ENCODE measurements around the gene MAN1A1.

MAN1A1 gene

DNA sequence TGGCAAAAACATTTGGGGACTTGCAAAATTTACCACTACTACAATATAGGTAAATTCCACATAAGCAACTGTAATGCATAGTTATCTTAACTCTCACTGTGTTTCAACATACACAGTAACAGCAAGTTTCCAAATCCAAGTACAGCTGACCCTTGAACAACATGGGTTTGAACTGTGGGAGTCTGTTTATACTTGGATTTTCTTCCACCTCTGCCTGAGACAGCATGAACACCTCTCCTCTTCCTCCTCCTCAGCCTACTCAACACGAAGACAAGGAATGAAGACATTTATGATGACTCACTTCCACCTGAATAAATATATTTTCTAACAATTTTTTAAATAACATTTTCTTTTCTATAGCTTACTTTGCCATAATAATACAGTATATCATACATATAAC is 25.6 kb downstream of the MAN1A1 start:
- peaks cover 0 to 3% of the 10 kb centered on the region in 2 donors for H3K36me3 ChIP-seq (ENCODE audit: control insufficient read depth in 1 of 2, insufficient read depth in 2 of 2, low read length in 2 of 2)
- no peaks in the 10 kb centered on the region for H3K9me3 ChIP-seq (ENCODE audit: control insufficient read depth in 1 of 2, low read length in 2 of 2)
- H3K4me1 ChIP-seq (ENCODE audit: control insufficient read depth in 1 of 2, insufficient read depth in 2 of 2, low read length in 2 of 2) = peaks cover 3 to 11% of the 10 kb centered on the region in 2 donors
- no peaks in the 10 kb centered on the region for H3K27me3 ChIP-seq (ENCODE audit: low read depth, low read length)
- no peak overlapping the region for H3K27ac ChIP-seq (ENCODE audit: low read length)
- H3K4me3 ChIP-seq (ENCODE audit: low read depth in 1 of 2, low read length in 2 of 2) = no peak overlapping the region

- H3K9me3 ChIP-seq (ENCODE audit: control insufficient read depth in 1 of 2, low read length in 2 of 2) = no peaks in the 10 kb centered on the region
Observed at GRCh38 chr6:119323478-119323877, 26.1 kb downstream of the MAN1A1 start.

DNA sequence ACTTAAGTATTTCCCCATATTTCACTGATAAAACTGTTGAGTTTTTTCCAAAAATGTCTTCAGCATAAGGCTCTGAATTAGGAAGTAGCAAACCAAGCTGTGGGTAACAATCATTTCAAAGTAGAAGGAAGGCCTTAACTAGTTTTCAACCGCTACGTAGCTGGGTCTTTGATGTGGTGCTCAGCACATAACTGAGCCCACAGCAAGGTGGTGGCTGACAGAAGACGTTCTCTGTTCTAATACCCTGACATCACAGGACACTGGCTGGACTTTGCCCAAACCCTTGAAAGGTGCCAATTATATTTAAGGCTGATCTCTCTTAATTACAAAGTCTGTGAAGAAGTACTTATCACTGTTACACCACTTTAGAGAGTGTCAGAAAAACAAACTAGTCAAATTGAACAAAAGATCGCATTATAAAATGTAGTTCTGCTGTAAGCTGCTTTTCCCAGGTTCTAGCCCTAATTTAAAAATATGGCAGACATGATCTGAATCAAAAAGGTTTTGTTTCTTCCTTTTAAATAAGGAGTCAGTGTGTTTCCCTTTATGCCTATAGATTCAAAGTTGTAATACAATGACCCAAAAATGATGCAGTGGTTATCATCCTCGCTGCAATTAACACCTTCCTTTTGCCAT is 26.7 kb downstream of the MAN1A1 start:
- Histone ChIP-seq H3K4me3 (ENCODE audit: low read depth in 1 of 2, low read length in 2 of 2) (no peak overlapping the region), H3K9me3 (ENCODE audit: control insufficient read depth in 1 of 2, low read length in 2 of 2) (no peaks in the 10 kb centered on the region), H3K27ac (ENCODE audit: low read length) (no peak overlapping the region), H3K27me3 (ENCODE audit: low read depth, low read length) (no peaks in the 10 kb centered on the region), H3K4me1 (ENCODE audit: control insufficient read depth in 1 of 2, insufficient read depth in 2 of 2, low read length in 2 of 2) (peaks cover 0 to 3% of the 10 kb centered on the region in 2 donors), H3K36me3 (ENCODE audit: control insufficient read depth in 1 of 2, insufficient read depth in 2 of 2, low read length in 2 of 2) (peaks cover 0 to 3% of the 10 kb centered on the region in 2 donors)

More at GRCh38 chr6:119323478-119323877, 26.1 kb downstream of the MAN1A1 start:
- Histone ChIP-seq H3K4me1 (ENCODE audit: control insufficient read depth in 1 of 2, insufficient read depth in 2 of 2, low read length in 2 of 2) (peaks cover 3 to 9% of the 10 kb centered on the region in 2 donors), H3K27ac (ENCODE audit: low read length) (no peak overlapping the region), H3K36me3 (ENCODE audit: control insufficient read depth in 1 of 2, insufficient read depth in 2 of 2, low read length in 2 of 2) (peaks cover 0 to 3% of the 10 kb centered on the region in 2 donors), H3K4me3 (ENCODE audit: low read depth in 1 of 2, low read length in 2 of 2) (no peak overlapping the region), H3K27me3 (ENCODE audit: low read depth, low read length) (no peaks in the 10 kb centered on the region)

DNA sequence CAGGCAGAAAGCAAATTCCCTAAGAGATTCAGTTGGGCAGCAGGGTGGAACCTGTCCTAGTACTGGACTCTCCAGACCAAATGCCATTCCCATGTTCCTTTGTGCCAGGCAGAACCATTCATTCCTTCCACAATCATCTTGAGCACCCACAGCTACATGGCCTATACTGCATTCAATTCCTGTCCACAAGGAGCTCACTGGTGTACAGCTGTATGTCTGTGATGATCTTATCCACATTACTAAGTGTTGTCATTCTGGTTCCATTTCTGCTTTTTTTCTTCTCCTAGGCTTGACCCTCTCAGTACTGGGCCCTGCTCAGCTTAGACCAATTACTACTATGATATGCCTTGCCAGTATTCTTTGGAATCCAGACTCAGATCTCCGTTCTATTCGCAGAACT is 27.5 kb downstream of the MAN1A1 start:
- H3K27me3 ChIP-seq (ENCODE audit: low read depth, low read length) = no peaks in the 10 kb centered on the region
- H3K4me1 ChIP-seq (ENCODE audit: control insufficient read depth in 1 of 2, insufficient read depth in 2 of 2, low read length in 2 of 2) = no peaks in the 10 kb centered on the region
- H3K27ac ChIP-seq (ENCODE audit: low read length) = no peak overlapping the region
- no peak overlapping the region for H3K4me3 ChIP-seq (ENCODE audit: low read depth in 1 of 2, low read length in 2 of 2)
- no peaks in the 10 kb centered on the region for H3K9me3 ChIP-seq (ENCODE audit: control insufficient read depth in 1 of 2, low read length in 2 of 2)
- H3K36me3 ChIP-seq (ENCODE audit: control insufficient read depth in 1 of 2, insufficient read depth in 2 of 2, low read length in 2 of 2) = peaks cover 0 to 3% of the 10 kb centered on the region in 2 donors

GRCh38 chr6:119319694-119320093 is 29.9 kb downstream of the MAN1A1 start:
- Histone ChIP-seq H3K4me3 (ENCODE audit: low read depth in 1 of 2, low read length in 2 of 2) (no peak overlapping the region), H3K36me3 (ENCODE audit: control insufficient read depth in 1 of 2, insufficient read depth in 2 of 2, low read length in 2 of 2) (no peaks in the 10 kb centered on the region), H3K4me1 (ENCODE audit: control insufficient read depth in 1 of 2, insufficient read depth in 2 of 2, low read length in 2 of 2) (peaks cover 0 to 2% of the 10 kb centered on the region in 2 donors), H3K27ac (ENCODE audit: low read length) (no peak overlapping the region), H3K27me3 (ENCODE audit: low read depth, low read length) (no peaks in the 10 kb centered on the region), H3K9me3 (ENCODE audit: control insufficient read depth in 1 of 2, low read length in 2 of 2) (no peaks in the 10 kb centered on the region)

DNA sequence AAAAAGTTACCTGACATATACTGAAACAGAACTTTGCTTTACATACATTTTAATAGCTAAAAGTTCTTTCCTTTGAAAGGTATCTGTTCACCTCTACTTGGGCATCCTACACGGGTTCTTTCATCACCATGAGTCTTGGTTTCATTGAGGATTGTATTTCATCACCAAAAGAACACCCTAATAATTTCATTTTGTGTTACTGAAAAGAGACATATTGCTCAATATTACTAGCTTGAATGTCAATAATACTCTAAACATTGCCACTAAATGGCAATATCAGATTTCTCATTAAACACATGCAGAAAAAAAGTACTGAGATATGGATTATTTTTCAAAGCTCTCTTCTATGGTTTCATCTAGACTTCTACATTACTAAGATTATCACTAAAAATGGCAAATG is 30.8 kb downstream of the MAN1A1 start:
- H3K36me3 ChIP-seq (ENCODE audit: control insufficient read depth in 1 of 2, insufficient read depth in 2 of 2, low read length in 2 of 2) = no peaks in the 10 kb centered on the region
- H3K27me3 ChIP-seq (ENCODE audit: low read depth, low read length) = no peaks in the 10 kb centered on the region
- peaks cover 0 to 8% of the 10 kb centered on the region in 2 donors for H3K4me1 ChIP-seq (ENCODE audit: control insufficient read depth in 1 of 2, insufficient read depth in 2 of 2, low read length in 2 of 2)
- no peaks in the 10 kb centered on the region for H3K9me3 ChIP-seq (ENCODE audit: control insufficient read depth in 1 of 2, low read length in 2 of 2)
- no peak overlapping the region for H3K4me3 ChIP-seq (ENCODE audit: low read depth in 1 of 2, low read length in 2 of 2)
- no peak overlapping the region for H3K27ac ChIP-seq (ENCODE audit: low read length)

DNA sequence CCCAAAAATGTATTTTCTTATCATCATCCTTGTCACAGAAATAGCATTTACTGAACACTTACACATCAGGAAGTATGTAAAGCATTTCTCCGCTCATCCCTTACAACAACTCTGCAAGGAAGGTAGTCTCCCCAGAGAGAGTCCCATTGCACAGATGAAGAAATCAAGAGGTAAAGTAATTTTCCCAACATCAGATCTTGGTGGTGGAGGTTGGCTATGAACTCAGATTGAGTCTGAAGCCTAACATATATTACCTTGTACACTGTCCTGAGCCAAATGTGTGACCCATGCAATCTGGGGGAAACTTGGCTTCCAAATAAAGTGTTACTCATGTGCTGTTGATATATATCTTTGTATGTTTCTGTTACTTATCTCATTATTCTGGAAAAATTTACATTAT is 31.4 kb downstream of the MAN1A1 start:
- Histone ChIP-seq H3K4me3 (ENCODE audit: low read depth in 1 of 2, low read length in 2 of 2) (no peak overlapping the region), H3K36me3 (ENCODE audit: control insufficient read depth in 1 of 2, insufficient read depth in 2 of 2, low read length in 2 of 2) (no peaks in the 10 kb centered on the region), H3K27ac (ENCODE audit: low read length) (no peak overlapping the region), H3K9me3 (ENCODE audit: control insufficient read depth in 1 of 2, low read length in 2 of 2) (no peaks in the 10 kb centered on the region), H3K27me3 (ENCODE audit: low read depth, low read length) (no peaks in the 10 kb centered on the region), H3K4me1 (ENCODE audit: control insufficient read depth in 1 of 2, insufficient read depth in 2 of 2, low read length in 2 of 2) (peaks cover 4 to 9% of the 10 kb centered on the region in 2 donors)

GRCh38 chr6:119317007-119317406 is 32.6 kb downstream of the MAN1A1 start:
- no peak overlapping the region for H3K27ac ChIP-seq (ENCODE audit: low read length)
- no peaks in the 10 kb centered on the region for H3K36me3 ChIP-seq (ENCODE audit: control insufficient read depth in 1 of 2, insufficient read depth in 2 of 2, low read length in 2 of 2)
- peaks cover 12% of the 10 kb centered on the region in 2 donors for H3K4me1 ChIP-seq (ENCODE audit: control insufficient read depth in 1 of 2, insufficient read depth in 2 of 2, low read length in 2 of 2)
- H3K4me3 ChIP-seq (ENCODE audit: low read depth in 1 of 2, low read length in 2 of 2) = no peak overlapping the region
- no peaks in the 10 kb centered on the region for H3K9me3 ChIP-seq (ENCODE audit: control insufficient read depth in 1 of 2, low read length in 2 of 2)
- H3K27me3 ChIP-seq (ENCODE audit: low read depth, low read length) = no peaks in the 10 kb centered on the region

GRCh38 chr6:119314885-119315272 is 34.7 kb downstream of the MAN1A1 start:
- Histone ChIP-seq H3K9me3 (ENCODE audit: control insufficient read depth in 1 of 2, low read length in 2 of 2) (no peaks in the 10 kb centered on the region), H3K4me1 (ENCODE audit: control insufficient read depth in 1 of 2, insufficient read depth in 2 of 2, low read length in 2 of 2) (peaks cover 12% of the 10 kb centered on the region in 2 donors), H3K4me3 (ENCODE audit: low read depth in 1 of 2, low read length in 2 of 2) (no peak overlapping the region), H3K27ac (ENCODE audit: low read length) (no peak overlapping the region), H3K36me3 (ENCODE audit: control insufficient read depth in 1 of 2, insufficient read depth in 2 of 2, low read length in 2 of 2) (no peaks in the 10 kb centered on the region), H3K27me3 (ENCODE audit: low read depth, low read length) (no peaks in the 10 kb centered on the region)

DNA sequence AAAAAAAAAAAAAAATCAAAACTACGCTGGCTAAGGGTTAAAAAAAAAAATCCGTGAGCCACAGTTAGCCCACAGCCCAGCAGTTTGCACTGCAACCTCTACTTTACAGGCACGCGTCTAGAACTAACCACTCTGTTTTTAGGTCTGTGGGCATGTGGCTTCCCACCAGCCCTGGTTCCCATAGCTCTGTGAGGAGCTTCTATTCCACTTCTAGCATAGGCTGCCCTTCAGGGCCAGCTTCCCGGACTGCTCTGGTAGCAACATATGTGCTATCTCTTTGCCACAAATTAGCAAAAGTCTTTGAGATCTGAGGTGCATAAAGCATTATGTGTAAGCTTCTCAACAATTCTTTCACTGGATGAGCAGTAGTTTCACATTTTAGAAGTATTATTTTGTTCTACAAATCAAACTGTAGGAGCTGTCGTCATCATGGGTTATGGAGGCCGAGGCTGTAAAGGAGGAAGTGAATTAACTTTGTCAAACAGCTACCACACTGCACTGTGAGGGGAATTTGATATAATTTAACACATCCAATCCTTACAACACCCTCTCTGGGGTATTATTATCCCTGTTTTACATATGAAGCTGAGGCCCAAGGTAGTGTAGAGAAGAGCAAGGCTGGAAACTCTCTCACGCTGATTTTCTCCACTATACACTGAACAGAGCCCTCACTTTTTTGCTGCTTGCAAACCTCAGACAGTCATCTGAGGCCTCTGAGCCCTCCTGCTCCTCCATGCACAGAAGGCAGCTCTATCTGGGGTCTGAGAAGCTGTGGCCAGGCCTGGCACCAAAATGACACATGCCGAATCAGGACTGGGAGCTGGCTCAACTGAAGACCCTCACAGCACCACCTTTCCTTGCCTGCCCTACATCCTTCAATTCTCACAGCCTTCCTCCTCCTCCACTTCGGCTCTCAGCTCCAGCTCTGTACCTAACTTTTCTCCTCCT is 35.4 kb downstream of the MAN1A1 start:
- Histone ChIP-seq H3K36me3 (ENCODE audit: control insufficient read depth in 1 of 2, insufficient read depth in 2 of 2, low read length in 2 of 2) (no peaks in the 10 kb centered on the region), H3K4me3 (ENCODE audit: low read depth in 1 of 2, low read length in 2 of 2) (no peak overlapping the region), H3K27ac (ENCODE audit: low read length) (no peak overlapping the region), H3K27me3 (ENCODE audit: low read depth, low read length) (no peaks in the 10 kb centered on the region), H3K9me3 (ENCODE audit: control insufficient read depth in 1 of 2, low read length in 2 of 2) (no peaks in the 10 kb centered on the region), H3K4me1 (ENCODE audit: control insufficient read depth in 1 of 2, insufficient read depth in 2 of 2, low read length in 2 of 2) (peaks cover 12% of the 10 kb centered on the region in 2 donors)

GRCh38 chr6:119312875-119313338 is 36.7 kb downstream of the MAN1A1 start:
- Histone ChIP-seq H3K9me3 (ENCODE audit: control insufficient read depth in 1 of 2, low read length in 2 of 2) (no peaks in the 10 kb centered on the region), H3K4me1 (ENCODE audit: control insufficient read depth in 1 of 2, insufficient read depth in 2 of 2, low read length in 2 of 2) (peaks cover 12 to 16% of the 10 kb centered on the region in 2 donors), H3K36me3 (ENCODE audit: control insufficient read depth in 1 of 2, insufficient read depth in 2 of 2, low read length in 2 of 2) (no peaks in the 10 kb centered on the region), H3K27ac (ENCODE audit: low read length) (no peak overlapping the region), H3K4me3 (ENCODE audit: low read depth in 1 of 2, low read length in 2 of 2) (no peak overlapping the region), H3K27me3 (ENCODE audit: low read depth, low read length) (no peaks in the 10 kb centered on the region)
